ENCODE measurements around the gene RPS18. TPM values are rescaled to one million over a fixed set of nuclear protein-coding genes. Genes with fewer than 3 reads are reported as not detected.

Gene RPS18
- polyA plus RNA-seq, 1 of the 3 experiments (the other 2 are of a cell fraction), result 12,112 TPM

GRCh38 chr6:33276864-33277662 lies 5.2 kb downstream of the RPS18 start, which contains the start of gene B3GALT4:
Gene B3GALT4 (plus strand): TSS chr6:33277123. CDS start chr6:33277420, 297 bp downstream.
- ChIA-PET CTCF (interaction anchor here (0.8 to 4.9 kb wide), 16 partner anchors 8 to 148 kb away, joined by 3 to 49 read pairs (median 4); partner anchors contain the start of genes PFDN6, RGL2 and WDR46), POLR2A (interaction anchor here (0.6 to 2.9 kb wide), 14 partner anchors 12 to 307 kb away, joined by 3 to 58 read pairs (median 5); partner anchors contain the start of genes CUTA, PFDN6, RGL2 and RING1)
- Histone ChIP-seq H3K9me3 (no peaks in the 10 kb centered on the region), H3K27me3 (ENCODE audit: insufficient read depth) (no peaks in the 10 kb centered on the region), H2AFZ (ENCODE audit: low read depth) (no peak within 1 kb of the TSS), H3K9me2 (no peaks in the 10 kb centered on the region), H4K20me1 (ENCODE audit: insufficient read depth) (peaks cover 47% of the 10 kb centered on the region), H3K36me3 (replicated peaks in 1 of 2; ENCODE audit: control insufficient read depth in 1 of 2, insufficient read depth in 2 of 2, low read length in 1 of 2) (peaks cover 46 to 63% of the 10 kb centered on the region in 2 experiments), H3K9ac (peak within 1 kb of the TSS; percentile 95; the same call in 1 of the 2 replicates), H3K4me1 (ENCODE audit: control insufficient read depth in 1 of 2, insufficient read depth in 2 of 2, low read depth in 1 of 2, low read length in 1 of 2) (peaks cover 31 to 36% of the 10 kb centered on the region in 2 experiments; a peak in 3 of 4 replicates), H3K4me2 (peak within 1 kb of the TSS; percentile 94), H3F3A (replicated peaks; ENCODE audit: insufficient read depth) (peaks cover 81% of the 10 kb centered on the region), H3K27ac (ENCODE audit: low read depth in 2 of 2, low read length in 1 of 2) (peak within 1 kb of the TSS; percentile 67 to 86), H3K4me3 (ENCODE audit: low read depth in 2 of 2, low read length in 1 of 2) (peak within 1 kb of the TSS; percentile 49 to 76), H3K79me2 (ENCODE audit: insufficient read depth) (peaks cover 42% of the 10 kb centered on the region)
- 10% methylated on average over 38 of the region's 80 CpGs for WGBS (ENCODE audit: low lambda C conversion rate)
- peak; percentile 92 for DNase-seq
- TF ChIP-seq TCF12 (IDR thresholded peaks at IDR 0.05) (peak; percentile 18; the same call in 1 of the 2 replicates), SIN3A (IDR thresholded peaks at IDR 0.05; ENCODE audit: borderline replicate concordance, low read depth, low read length) (peak; percentile 95; the same call in 1 of the 2 replicates), JUND (IDR thresholded peaks at IDR 0.05) (peak; percentile 12; the same call in 1 of the 2 replicates), ELF1 (IDR thresholded peaks at IDR 0.05) (peak; percentile 81), EP300 (IDR thresholded peaks at IDR 0.05; ENCODE audit: borderline replicate concordance in 1 of 2, low read depth in 1 of 2, low read length in 1 of 2) (no peak), TAF1 (IDR thresholded peaks at IDR 0.05; ENCODE audit: borderline replicate concordance, low read depth, low read length) (no peak), NFIC (IDR thresholded peaks at IDR 0.05; ENCODE audit: borderline replicate concordance) (no peak), IRF3 (IDR thresholded peaks at IDR 0.05; ENCODE audit: low read depth, low read length) (no peak), CHD2 (IDR thresholded peaks at IDR 0.05; ENCODE audit: low read length, partially characterized antibody) (peak; percentile 70), RCOR1 (IDR thresholded peaks at IDR 0.05; ENCODE audit: low read length) (no peak), USF2 (IDR thresholded peaks at IDR 0.05; ENCODE audit: borderline replicate concordance, low read depth, low read length) (no peak), SMC3 (IDR thresholded peaks at IDR 0.05; ENCODE audit: low read depth, low read length) (no peak), GATA2 (CRISPR knock-in tag; IDR thresholded peaks at IDR 0.05) (no peak), MXI1 (IDR thresholded peaks at IDR 0.05; ENCODE audit: low read depth, low read length) (no peak), YY1 (IDR thresholded peaks at IDR 0.05; ENCODE audit: low read depth) (no peak), POLR2AphosphoS5 (IDR thresholded peaks at IDR 0.05; ENCODE audit: low read depth, low read length) (peak; percentile 50), RFX5 (IDR thresholded peaks at IDR 0.05; ENCODE audit: low read length) (no peak), RAD21 (IDR thresholded peaks at IDR 0.05; ENCODE audit: low read length) (no peak), GABPA (IDR thresholded peaks at IDR 0.05; ENCODE audit: low read depth) (peak; percentile 60)
- TF ChIP-seq, protein P1, sequence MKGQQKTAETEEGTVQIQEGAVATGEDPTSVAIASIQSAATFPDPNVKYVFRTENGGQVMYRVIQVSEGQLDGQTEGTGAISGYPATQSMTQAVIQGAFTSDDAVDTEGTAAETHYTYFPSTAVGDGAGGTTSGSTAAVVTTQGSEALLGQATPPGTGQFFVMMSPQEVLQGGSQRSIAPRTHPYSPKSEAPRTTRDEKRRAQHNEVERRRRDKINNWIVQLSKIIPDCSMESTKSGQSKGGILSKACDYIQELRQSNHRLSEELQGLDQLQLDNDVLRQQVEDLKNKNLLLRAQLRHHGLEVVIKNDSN (IDR thresholded peaks at IDR 0.05; ENCODE audit: borderline replicate concordance, low read depth), result no peak
- TF ChIP-seq, protein P2, sequence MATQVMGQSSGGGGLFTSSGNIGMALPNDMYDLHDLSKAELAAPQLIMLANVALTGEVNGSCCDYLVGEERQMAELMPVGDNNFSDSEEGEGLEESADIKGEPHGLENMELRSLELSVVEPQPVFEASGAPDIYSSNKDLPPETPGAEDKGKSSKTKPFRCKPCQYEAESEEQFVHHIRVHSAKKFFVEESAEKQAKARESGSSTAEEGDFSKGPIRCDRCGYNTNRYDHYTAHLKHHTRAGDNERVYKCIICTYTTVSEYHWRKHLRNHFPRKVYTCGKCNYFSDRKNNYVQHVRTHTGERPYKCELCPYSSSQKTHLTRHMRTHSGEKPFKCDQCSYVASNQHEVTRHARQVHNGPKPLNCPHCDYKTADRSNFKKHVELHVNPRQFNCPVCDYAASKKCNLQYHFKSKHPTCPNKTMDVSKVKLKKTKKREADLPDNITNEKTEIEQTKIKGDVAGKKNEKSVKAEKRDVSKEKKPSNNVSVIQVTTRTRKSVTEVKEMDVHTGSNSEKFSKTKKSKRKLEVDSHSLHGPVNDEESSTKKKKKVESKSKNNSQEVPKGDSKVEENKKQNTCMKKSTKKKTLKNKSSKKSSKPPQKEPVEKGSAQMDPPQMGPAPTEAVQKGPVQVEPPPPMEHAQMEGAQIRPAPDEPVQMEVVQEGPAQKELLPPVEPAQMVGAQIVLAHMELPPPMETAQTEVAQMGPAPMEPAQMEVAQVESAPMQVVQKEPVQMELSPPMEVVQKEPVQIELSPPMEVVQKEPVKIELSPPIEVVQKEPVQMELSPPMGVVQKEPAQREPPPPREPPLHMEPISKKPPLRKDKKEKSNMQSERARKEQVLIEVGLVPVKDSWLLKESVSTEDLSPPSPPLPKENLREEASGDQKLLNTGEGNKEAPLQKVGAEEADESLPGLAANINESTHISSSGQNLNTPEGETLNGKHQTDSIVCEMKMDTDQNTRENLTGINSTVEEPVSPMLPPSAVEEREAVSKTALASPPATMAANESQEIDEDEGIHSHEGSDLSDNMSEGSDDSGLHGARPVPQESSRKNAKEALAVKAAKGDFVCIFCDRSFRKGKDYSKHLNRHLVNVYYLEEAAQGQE (IDR thresholded peaks at IDR 0.05; ENCODE audit: low read depth, low read length), result no peak
- TF ChIP-seq, protein P3, sequence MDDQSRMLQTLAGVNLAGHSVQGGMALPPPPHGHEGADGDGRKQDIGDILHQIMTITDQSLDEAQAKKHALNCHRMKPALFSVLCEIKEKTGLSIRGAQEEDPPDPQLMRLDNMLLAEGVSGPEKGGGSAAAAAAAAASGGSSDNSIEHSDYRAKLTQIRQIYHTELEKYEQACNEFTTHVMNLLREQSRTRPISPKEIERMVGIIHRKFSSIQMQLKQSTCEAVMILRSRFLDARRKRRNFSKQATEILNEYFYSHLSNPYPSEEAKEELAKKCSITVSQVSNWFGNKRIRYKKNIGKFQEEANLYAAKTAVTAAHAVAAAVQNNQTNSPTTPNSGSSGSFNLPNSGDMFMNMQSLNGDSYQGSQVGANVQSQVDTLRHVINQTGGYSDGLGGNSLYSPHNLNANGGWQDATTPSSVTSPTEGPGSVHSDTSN (IDR thresholded peaks at IDR 0.05), result peak; percentile 69; the same call in 1 of the 2 replicates
- TF ChIP-seq, protein P4, sequence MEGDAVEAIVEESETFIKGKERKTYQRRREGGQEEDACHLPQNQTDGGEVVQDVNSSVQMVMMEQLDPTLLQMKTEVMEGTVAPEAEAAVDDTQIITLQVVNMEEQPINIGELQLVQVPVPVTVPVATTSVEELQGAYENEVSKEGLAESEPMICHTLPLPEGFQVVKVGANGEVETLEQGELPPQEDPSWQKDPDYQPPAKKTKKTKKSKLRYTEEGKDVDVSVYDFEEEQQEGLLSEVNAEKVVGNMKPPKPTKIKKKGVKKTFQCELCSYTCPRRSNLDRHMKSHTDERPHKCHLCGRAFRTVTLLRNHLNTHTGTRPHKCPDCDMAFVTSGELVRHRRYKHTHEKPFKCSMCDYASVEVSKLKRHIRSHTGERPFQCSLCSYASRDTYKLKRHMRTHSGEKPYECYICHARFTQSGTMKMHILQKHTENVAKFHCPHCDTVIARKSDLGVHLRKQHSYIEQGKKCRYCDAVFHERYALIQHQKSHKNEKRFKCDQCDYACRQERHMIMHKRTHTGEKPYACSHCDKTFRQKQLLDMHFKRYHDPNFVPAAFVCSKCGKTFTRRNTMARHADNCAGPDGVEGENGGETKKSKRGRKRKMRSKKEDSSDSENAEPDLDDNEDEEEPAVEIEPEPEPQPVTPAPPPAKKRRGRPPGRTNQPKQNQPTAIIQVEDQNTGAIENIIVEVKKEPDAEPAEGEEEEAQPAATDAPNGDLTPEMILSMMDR (IDR thresholded peaks at IDR 0.05), result peak; percentile 51
